Astrocyte (in vitro differentiated cells and primary cell): ENCODE data around the gene ITPKB. TPM values are rescaled to one million over a fixed set of nuclear protein-coding genes. Genes with fewer than 3 reads are reported as not detected.

ENCODE experiments used
- DNase-seq: peaks from one replicate; pipeline ENCODE4 v3.0.0-alpha.2; 2010; ENCODE audit warnings: low read depth
- FAIRE-seq: peaks from 2 replicates; lab custom pipeline; 2011; peaks lifted over from hg19 to GRCh38; lab: Jason Lieb, UNC
- H2AFZ ChIP-seq: 2 replicates; pipeline ENCODE4 v1.6.0; 2012; ENCODE audit warnings: low read depth, low read length, inconsistent platforms
- H3K27ac ChIP-seq: 2 replicates; pipeline ENCODE4 v1.5.1; 2011; ENCODE audit warnings: low read depth, low read length, inconsistent platforms
- H3K27me3 ChIP-seq: 2 replicates; pipeline ENCODE4 v1.6.0; 2011; ENCODE audit warnings: low read length, inconsistent platforms; ENCODE audit not compliant: insufficient read depth
- H3K36me3 ChIP-seq: 2 replicates; pipeline ENCODE4 v1.5.1; 2011; ENCODE audit warnings: low read length, inconsistent platforms; ENCODE audit not compliant: insufficient read depth
- H3K4me1 ChIP-seq: 2 replicates; pipeline ENCODE4 v1.5.1; 2011; ENCODE audit warnings: low read length, inconsistent platforms; ENCODE audit not compliant: insufficient read depth
- H3K4me2 ChIP-seq: 2 replicates; pipeline ENCODE4 v1.6.0; 2012; ENCODE audit warnings: low read length, inconsistent platforms
- H3K4me3 ChIP-seq: 2 replicates; pipeline ENCODE4 v1.5.1; 2011; ENCODE audit warnings: low read depth, mild to moderate bottlenecking, low read length, inconsistent platforms; ENCODE audit not compliant: insufficient read depth
- H3K79me2 ChIP-seq: 2 replicates; pipeline ENCODE4 v1.6.0; 2012; ENCODE audit warnings: mild to moderate bottlenecking, low read length, inconsistent platforms; ENCODE audit not compliant: insufficient read depth
- H3K9ac ChIP-seq: 2 replicates; pipeline ENCODE4 v1.6.0; 2012; ENCODE audit warnings: mild to moderate bottlenecking, low read length, inconsistent platforms
- H3K9me3 ChIP-seq: 2 replicates; pipeline ENCODE4 v1.5.1; 2012; ENCODE audit warnings: low read depth, mild to moderate bottlenecking, low read length, inconsistent platforms; ENCODE audit not compliant: insufficient read depth
- H4K20me1 ChIP-seq: 2 replicates; pipeline ENCODE4 v1.6.0; 2012; ENCODE audit warnings: low read length, inconsistent platforms; ENCODE audit not compliant: insufficient read depth
- H3K27ac Mint-ChIP-seq: one replicate; pipeline ENCODE4 v1.8.0; 2021; ENCODE audit warnings: mild to moderate bottlenecking, mixed read lengths; ENCODE audit not compliant: unreplicated experiment
- H3K27me3 Mint-ChIP-seq: one replicate; pipeline ENCODE4 v1.8.0; 2021; ENCODE audit warnings: low read depth, mixed read lengths; ENCODE audit not compliant: unreplicated experiment
- H3K36me3 Mint-ChIP-seq: one replicate; pipeline ENCODE4 v1.8.0; 2021; ENCODE audit warnings: low read depth, mixed read lengths; ENCODE audit not compliant: unreplicated experiment
- H3K4me1 Mint-ChIP-seq: one replicate; pipeline ENCODE4 v1.8.0; 2021; ENCODE audit warnings: low read depth, mixed read lengths; ENCODE audit not compliant: unreplicated experiment
- H3K4me3 Mint-ChIP-seq: one replicate; pipeline ENCODE4 v1.8.0; 2021; ENCODE audit warnings: mild to moderate bottlenecking, moderate library complexity, mixed read lengths; ENCODE audit not compliant: unreplicated experiment
- H3K9me3 Mint-ChIP-seq: one replicate; pipeline ENCODE4 v1.8.0; 2021; ENCODE audit warnings: mild to moderate bottlenecking, mixed read lengths; ENCODE audit not compliant: unreplicated experiment
- CTCF ChIP-seq: IDR thresholded peaks from 2 replicates; pipeline ENCODE4 v1.5.1; 2011; ENCODE audit warnings: low read depth, mild to moderate bottlenecking, inconsistent platforms, low read length, moderate library complexity; ENCODE audit not compliant: insufficient read depth
- EZH2 ChIP-seq: IDR thresholded peaks from 2 replicates; pipeline ENCODE4 v1.6.1; 2012; ENCODE audit warnings: mild to moderate bottlenecking, low read length, inconsistent platforms; ENCODE audit not compliant: insufficient read depth
- total RNA-seq: library from RNA; stranded (reverse); gene quantifications from 2 replicates; pipeline ENCODE4 v1.2.1, GENCODE V29; 2021

Gene ITPKB
- total RNA-seq, 1 donor from 2014 or later = 10.5 TPM

- Histone ChIP-seq H3K4me3 (no peak overlapping the region), H3K4me2 (no peak overlapping the region), H3K4me1 (peaks cover 24% of the 10 kb centered on the region), H3K36me3 (no peaks in the 10 kb centered on the region), H3K27ac (no peak overlapping the region), H2AFZ (no peak overlapping the region), H3K9ac (no peak overlapping the region), H3K79me2 (peaks cover 2% of the 10 kb centered on the region), H3K27me3 (no peaks in the 10 kb centered on the region), H4K20me1 (peaks cover 3% of the 10 kb centered on the region), H3K9me3 (no peaks in the 10 kb centered on the region)
- FAIRE-seq = no peak
- TF ChIP-seq EZH2 (no peak), CTCF (no peak)
- peaks cover 3% of the 10 kb centered on the region for H3K9me3 Mint-ChIP-seq
- H3K27ac Mint-ChIP-seq = no peak overlapping the region
- H3K4me1 Mint-ChIP-seq = peaks cover 34% of the 10 kb centered on the region
- no peak for DNase-seq
- no peaks in the 10 kb centered on the region for H3K27me3 Mint-ChIP-seq
- no peak overlapping the region for H3K4me3 Mint-ChIP-seq
- H3K36me3 Mint-ChIP-seq = peaks cover 5% of the 10 kb centered on the region
These were observed 60.8 kb downstream of the ITPKB start for GRCh38 chr1:226678251-226678650.

- Mint-ChIP-seq H3K9me3 (peaks cover 3% of the 10 kb centered on the region), H3K36me3 (peaks cover 1% of the 10 kb centered on the region), H3K4me3 (no peak overlapping the region), H3K27ac (peak overlapping the region; percentile 91), H3K27me3 (no peaks in the 10 kb centered on the region), H3K4me1 (peaks cover 34% of the 10 kb centered on the region)
- no peak overlapping the region for H3K4me3 ChIP-seq
- peak overlapping the region; percentile 18 for H3K9ac ChIP-seq
- no peaks in the 10 kb centered on the region for H3K36me3 ChIP-seq
- no peaks in the 10 kb centered on the region for H3K27me3 ChIP-seq
- H3K79me2 ChIP-seq = peaks cover 2% of the 10 kb centered on the region
- H4K20me1 ChIP-seq = peaks cover 2% of the 10 kb centered on the region
- peaks cover 24% of the 10 kb centered on the region for H3K4me1 ChIP-seq
- peak overlapping the region; percentile 53 for H3K4me2 ChIP-seq
- no peak overlapping the region for H3K27ac ChIP-seq
- DNase-seq (peak; percentile 79), FAIRE-seq (no peak)
- TF ChIP-seq EZH2 = no peak
- TF ChIP-seq CTCF = no peak
- no peaks in the 10 kb centered on the region for H3K9me3 ChIP-seq
- no peak overlapping the region for H2AFZ ChIP-seq
These were observed 61.8 kb downstream of the ITPKB start for GRCh38 chr1:226677027-226678020.

DNA sequence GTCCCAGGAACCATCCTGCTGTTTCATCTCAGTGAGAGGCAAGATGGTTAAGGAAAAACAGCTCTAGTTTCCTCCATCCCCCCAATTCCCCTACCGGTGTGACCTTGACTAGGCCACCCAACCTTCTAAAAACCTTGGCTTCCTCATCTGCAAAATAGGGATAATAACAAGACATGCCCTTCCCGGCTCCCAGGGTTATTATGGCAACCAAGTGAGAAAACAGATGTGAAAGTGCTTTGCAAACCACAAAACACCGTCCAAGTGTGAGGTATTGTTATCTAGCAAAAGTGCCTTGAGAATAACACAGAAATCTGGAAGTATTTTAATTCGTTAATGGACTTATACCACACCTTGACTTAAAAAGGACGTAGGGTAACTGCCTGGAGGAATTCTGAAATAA, 62.7 kb downstream of the ITPKB start:
- Histone ChIP-seq H3K27ac (no peak overlapping the region), H2AFZ (no peak overlapping the region), H3K4me1 (peaks cover 24% of the 10 kb centered on the region), H3K9ac (no peak overlapping the region), H3K4me3 (no peak overlapping the region), H3K4me2 (no peak overlapping the region), H3K36me3 (no peaks in the 10 kb centered on the region), H3K27me3 (no peaks in the 10 kb centered on the region), H4K20me1 (peaks cover 2% of the 10 kb centered on the region), H3K9me3 (no peaks in the 10 kb centered on the region), H3K79me2 (no peaks in the 10 kb centered on the region)
- Mint-ChIP-seq H3K27ac (no peak overlapping the region), H3K36me3 (no peaks in the 10 kb centered on the region), H3K4me3 (no peak overlapping the region), H3K4me1 (peaks cover 34% of the 10 kb centered on the region), H3K27me3 (no peaks in the 10 kb centered on the region), H3K9me3 (peaks cover 3% of the 10 kb centered on the region)
- TF ChIP-seq EZH2 (no peak), CTCF (no peak)
- FAIRE-seq (no peak), DNase-seq (no peak)
